ENCODE results near the gene TSKS.

The TSKS gene

GRCh38 chr19:49746206-49746958 lies 16.7 kb downstream of the TSKS start:
- no peaks in the 10 kb centered on the region for H3K4me1 ChIP-seq (ENCODE audit: control insufficient read depth, insufficient read depth, low read length)
- H3K27ac ChIP-seq (ENCODE audit: extremely low read depth, low read depth, low read length) = no peak overlapping the region
- TF ChIP-seq KLF1 (tag by site-specific recombination; IDR thresholded peaks at IDR 0.05) = peak; percentile 84
- TF ChIP-seq KLF8 (tag by site-specific recombination; IDR thresholded peaks at IDR 0.05) = peak; percentile 67; the same call in 1 of the 2 replicates
- no peak for TF ChIP-seq ZNF121 (tag by site-specific recombination; IDR thresholded peaks at IDR 0.05)
- TF ChIP-seq ZNF654 (tag by site-specific recombination; IDR thresholded peaks at IDR 0.05; ENCODE audit: low read depth) = no peak
- peak; percentile 56; the same call in 1 of the 2 replicates for TF ChIP-seq EGR2 (tag by site-specific recombination; IDR thresholded peaks at IDR 0.05; ENCODE audit: low read depth)
- no peak for TF ChIP-seq OVOL3 (tag by site-specific recombination; IDR thresholded peaks at IDR 0.05)
- TF ChIP-seq ZBTB48 (tag by site-specific recombination; IDR thresholded peaks at IDR 0.05) = no peak
- no peak for TF ChIP-seq IKZF3 (tag by site-specific recombination; IDR thresholded peaks at IDR 0.05)
- TF ChIP-seq ZNF677 (tag by site-specific recombination; IDR thresholded peaks at IDR 0.05) = no peak
- TF ChIP-seq ZNF394 (tag by site-specific recombination; IDR thresholded peaks at IDR 0.05; ENCODE audit: borderline replicate concordance) = peak; percentile 77
- peak; percentile 80 for TF ChIP-seq SP3 (tag by site-specific recombination; IDR thresholded peaks at IDR 0.05)
- TF ChIP-seq ZBTB21 (tag by site-specific recombination; IDR thresholded peaks at IDR 0.05) = no peak
- peak; percentile 49; the same call in 1 of the 2 replicates for TF ChIP-seq KLF9 (tag by site-specific recombination; IDR thresholded peaks at IDR 0.05; ENCODE audit: low read depth)
- no peak for TF ChIP-seq ZNF350 (tag by site-specific recombination; IDR thresholded peaks at IDR 0.05)
- TF ChIP-seq ZNF664 (tag by site-specific recombination; IDR thresholded peaks at IDR 0.05) = no peak
- TF ChIP-seq ZFHX2 (tag by site-specific recombination; conservative IDR thresholded peaks at IDR 0.05) = peak; percentile 37
- TF ChIP-seq, protein P1, sequence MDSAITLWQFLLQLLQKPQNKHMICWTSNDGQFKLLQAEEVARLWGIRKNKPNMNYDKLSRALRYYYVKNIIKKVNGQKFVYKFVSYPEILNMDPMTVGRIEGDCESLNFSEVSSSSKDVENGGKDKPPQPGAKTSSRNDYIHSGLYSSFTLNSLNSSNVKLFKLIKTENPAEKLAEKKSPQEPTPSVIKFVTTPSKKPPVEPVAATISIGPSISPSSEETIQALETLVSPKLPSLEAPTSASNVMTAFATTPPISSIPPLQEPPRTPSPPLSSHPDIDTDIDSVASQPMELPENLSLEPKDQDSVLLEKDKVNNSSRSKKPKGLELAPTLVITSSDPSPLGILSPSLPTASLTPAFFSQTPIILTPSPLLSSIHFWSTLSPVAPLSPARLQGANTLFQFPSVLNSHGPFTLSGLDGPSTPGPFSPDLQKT (IDR thresholded peaks at IDR 0.05; ENCODE audit: borderline replicate concordance, low read depth, low read length) = no peak
- TF ChIP-seq ZNF140 (tag by site-specific recombination; IDR thresholded peaks at IDR 0.05) = peak; percentile 74; the same call in 1 of the 2 replicates
- no peak for TF ChIP-seq ZNF175 (tag by site-specific recombination; IDR thresholded peaks at IDR 0.05)
- TF ChIP-seq ZNF239 (tag by site-specific recombination; IDR thresholded peaks at IDR 0.05) = no peak
- no peaks in the 10 kb centered on the region for H3K36me3 ChIP-seq (ENCODE audit: control insufficient read depth in 2 of 2, insufficient read depth in 1 of 2, low read length in 2 of 2)
- no peaks in the 10 kb centered on the region for H3K9me3 ChIP-seq (ENCODE audit: control insufficient read depth, insufficient read depth, low read depth, low read length)
- POLR2A ChIA-PET = no interaction called here
- no peak overlapping the region for H3K4me3 ChIP-seq (ENCODE audit: low read depth, low read length)
- CTCF ChIA-PET = interaction anchor here (0.6 to 0.9 kb wide), 3 partner anchors 25 to 69 kb away, joined by 3 read pairs; partner anchors contain the start of gene PRMT1

DNA sequence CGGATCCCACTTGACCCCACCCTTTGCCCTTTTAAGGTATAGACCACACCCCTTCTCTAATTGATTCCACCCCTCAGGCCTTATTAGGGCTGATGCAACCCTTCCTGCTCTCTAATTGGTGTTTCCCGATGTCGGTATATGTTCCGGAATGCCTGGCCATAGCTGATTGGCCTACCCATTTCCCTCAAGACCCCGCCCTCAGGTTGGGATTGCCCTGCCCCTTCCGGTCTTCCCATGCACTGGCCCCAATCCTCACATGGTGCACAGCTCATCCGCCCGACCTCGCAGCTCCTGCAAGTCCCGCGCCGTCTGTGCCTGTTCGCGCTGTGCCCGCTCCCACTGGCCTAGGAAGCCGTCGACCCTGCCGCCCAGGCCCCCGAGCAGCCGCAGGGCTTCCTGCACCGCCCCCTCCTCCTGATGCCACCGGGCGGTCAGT lies 18.1 kb downstream of the TSKS start:
- TF ChIP-seq KLF8 (tag by site-specific recombination; IDR thresholded peaks at IDR 0.05) = no peak
- TF ChIP-seq ZNF335 (tag by site-specific recombination; conservative IDR thresholded peaks at IDR 0.05) = peak; percentile 15; the same call in 1 of the 2 replicates
- TF ChIP-seq SP2 (tag by site-specific recombination; IDR thresholded peaks at IDR 0.05) = 0 out of 2 replicates have a peak, but pooled peaks have one; percentile 9
- Histone ChIP-seq H3K36me3 (ENCODE audit: control insufficient read depth in 2 of 2, insufficient read depth in 1 of 2, low read length in 2 of 2) (no peaks in the 10 kb centered on the region), H3K4me1 (ENCODE audit: control insufficient read depth, insufficient read depth, low read length) (no peaks in the 10 kb centered on the region), H3K27ac (ENCODE audit: extremely low read depth, low read depth, low read length) (no peak overlapping the region), H3K4me3 (ENCODE audit: low read depth, low read length) (no peak overlapping the region), H3K9me3 (ENCODE audit: control insufficient read depth, insufficient read depth, low read depth, low read length) (no peaks in the 10 kb centered on the region)
- ChIA-PET CTCF (no interaction called here), POLR2A (interaction anchor here (1.8 kb wide), 1 partner anchor 21 kb away, joined by 8 read pairs; no protein-coding TSS in a partner anchor)
